Thoracic aorta (tissue), 2 donors: ENCODE results near the gene TCL1A. TPM values are rescaled to one million over a fixed set of nuclear protein-coding genes. Genes with fewer than 3 reads are reported as not detected.

ENCODE experiments used
- ATAC-seq: fragments of 150-250 bp; one replicate; pipeline ENCODE4 v1.8.0; 2017; ENCODE audit warnings: low read depth; ENCODE audit not compliant: insufficient number of reproducible peaks, low FRiP score
- DNase-seq: peaks from one replicate; pipeline ENCODE4 v3.0.0-alpha.2; 2020; ENCODE audit warnings: low spot score
- H3K27ac ChIP-seq, 2 donors: fragments of 200-600 bp; sonication (generic); 1 replicate in 1 of 2; 2 replicates in 1 of 2; pipeline ENCODE4 v1.5.1; 2016; ENCODE audit warnings: mild to moderate bottlenecking in 2 of 2, moderate library complexity in 2 of 2
- H3K27me3 ChIP-seq: fragments of 200-600 bp; sonication (generic); replicated peaks from 2 replicates; pipeline ENCODE4 v1.6.0; 2016; ENCODE audit warnings: mild to moderate bottlenecking; ENCODE audit not compliant: insufficient read depth
- H3K36me3 ChIP-seq: fragments of 200-600 bp; sonication (generic); one replicate; pipeline ENCODE4 v1.5.1; 2016
- H3K4me1 ChIP-seq, 2 donors: fragments of 200-600 bp; sonication (generic); 1 replicate in 1 of 2; 2 replicates in 1 of 2; pipeline versions ENCODE4 v1.5.1 to v1.6.0; 2016; ENCODE audit warnings: low read depth in 2 of 2, mild to moderate bottlenecking in 1 of 2; ENCODE audit not compliant: control insufficient read depth in 1 of 2
- H3K4me3 ChIP-seq: fragments of 200-600 bp; sonication (generic); 2 replicates; pipeline ENCODE4 v1.5.1; 2016; ENCODE audit warnings: mild to moderate bottlenecking
- H3K9me3 ChIP-seq: fragments of 200-600 bp; sonication (generic); 2 replicates; pipeline ENCODE4 v1.5.1; 2016
- CTCF ChIP-seq: fragments of 200-600 bp; sonication (generic); IDR thresholded peaks from one replicate; pipeline ENCODE4 v1.5.1; 2019; ENCODE audit warnings: antibody characterized with exemption
- total RNA-seq, 2 donors: library from RNA; depleted of rRNA; stranded (reverse); fragments of >200 nt; gene quantifications; one replicate each; pipeline versions ENCODE4 v1.1.0 to v1.2.3, GENCODE V29; 2016

TCL1A gene
- total RNA-seq, 2 donors from 2014 or later: not detected

- ATAC-seq (no peak), DNase-seq (no peak)
- Histone ChIP-seq H3K4me3 (no peak overlapping the region), H3K9me3 (no peaks in the 10 kb centered on the region), H3K4me1 (no peaks in the 10 kb centered on the region), H3K27ac (no peak overlapping the region), H3K36me3 (no peaks in the 10 kb centered on the region), H3K27me3 (no peaks in the 10 kb centered on the region)
- TF ChIP-seq CTCF: no peak
Measured at GRCh38 chr14:95758331-95758730, 44.4 kb upstream of the TCL1A start.

DNA sequence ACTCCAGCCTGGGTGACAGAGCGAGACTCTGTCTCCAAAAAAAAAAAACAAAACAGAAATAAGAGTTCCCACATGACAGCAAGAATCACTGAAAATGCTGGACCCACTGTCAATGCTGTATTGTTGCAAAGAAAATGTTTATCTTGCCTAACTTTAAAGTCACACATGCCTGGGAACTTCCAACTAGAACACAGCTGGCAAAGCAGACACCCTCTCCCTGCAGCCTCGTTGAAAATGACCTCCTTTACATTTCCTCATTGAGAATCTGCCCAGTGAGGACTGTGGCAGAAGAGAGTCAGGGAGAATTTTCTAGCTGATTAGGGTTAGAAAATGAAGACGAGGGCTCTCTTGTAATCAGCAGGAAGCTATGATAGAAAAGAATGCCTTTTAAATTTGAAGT lies 42.8 kb upstream of the TCL1A start:
- ATAC-seq: no peak
- Histone ChIP-seq H3K27me3 (no peaks in the 10 kb centered on the region), H3K36me3 (no peaks in the 10 kb centered on the region), H3K4me3 (no peak overlapping the region), H3K4me1 (no peaks in the 10 kb centered on the region), H3K9me3 (no peaks in the 10 kb centered on the region), H3K27ac (no peak overlapping the region)
- DNase-seq: no peak
- TF ChIP-seq CTCF: no peak

DNA sequence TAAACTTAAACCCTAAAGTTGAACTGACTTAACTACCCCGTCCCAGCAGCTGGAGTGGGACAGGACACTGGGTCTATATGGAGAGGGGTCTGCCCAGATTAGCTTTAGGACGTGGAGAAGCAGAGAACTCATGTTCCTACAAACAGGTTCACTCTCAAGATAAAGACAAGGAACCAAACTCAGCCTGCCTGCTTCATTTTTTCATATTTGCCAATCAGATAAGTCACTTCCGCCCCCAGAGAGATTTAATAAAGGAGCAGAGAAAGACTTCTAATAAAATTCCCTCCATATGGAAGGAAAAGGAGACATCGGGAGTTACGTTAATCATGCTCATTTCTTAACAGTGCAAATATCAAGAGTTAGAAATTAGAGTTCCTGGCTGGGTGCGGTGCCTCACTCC lies 42.2 kb upstream of the TCL1A start:
- Histone ChIP-seq H3K9me3 (no peaks in the 10 kb centered on the region), H3K27me3 (no peaks in the 10 kb centered on the region), H3K4me1 (no peaks in the 10 kb centered on the region), H3K4me3 (no peak overlapping the region), H3K27ac (no peak overlapping the region), H3K36me3 (no peaks in the 10 kb centered on the region)
- no peak for TF ChIP-seq CTCF
- DNase-seq (no peak), ATAC-seq (no peak)

GRCh38 chr14:95741781-95742180 lies 27.9 kb upstream of the TCL1A start:
- Histone ChIP-seq H3K36me3 (no peaks in the 10 kb centered on the region), H3K27ac (no peak overlapping the region), H3K4me1 (no peaks in the 10 kb centered on the region), H3K27me3 (no peaks in the 10 kb centered on the region), H3K9me3 (no peaks in the 10 kb centered on the region), H3K4me3 (no peak overlapping the region)
- TF ChIP-seq CTCF: no peak
- DNase-seq (no peak), ATAC-seq (no peak)

DNA sequence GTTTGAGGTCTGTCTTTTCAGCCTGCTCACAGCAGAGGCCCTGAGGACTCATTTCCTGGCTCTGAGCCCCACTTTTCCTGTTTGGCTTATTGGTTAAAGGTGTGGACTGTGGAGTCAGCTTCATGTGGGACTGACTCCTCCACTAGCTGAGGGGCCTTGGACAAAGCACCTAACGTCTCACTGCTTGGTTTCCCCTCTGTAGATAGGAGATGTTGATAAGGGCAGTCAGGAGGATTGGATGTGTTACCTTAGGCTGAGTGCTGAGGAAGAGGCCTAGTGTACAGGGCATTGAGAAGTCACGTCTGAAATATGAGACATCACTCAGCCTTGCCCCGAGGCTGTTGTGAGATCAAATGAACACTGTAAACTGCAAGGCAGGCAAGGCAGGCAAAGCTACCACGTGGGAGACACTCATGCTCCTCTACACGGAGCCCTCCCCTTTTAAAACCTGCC lies 27.1 kb upstream of the TCL1A start:
- DNase-seq (no peak), ATAC-seq (no peak)
- Histone ChIP-seq H3K27me3 (no peaks in the 10 kb centered on the region), H3K27ac (no peak overlapping the region), H3K4me1 (no peaks in the 10 kb centered on the region), H3K4me3 (no peak overlapping the region), H3K36me3 (no peaks in the 10 kb centered on the region), H3K9me3 (no peaks in the 10 kb centered on the region)
- no peak for TF ChIP-seq CTCF
